Lung (tissue), 12 donors: Measurements from ENCODE around the gene RHOJ. TPM values are rescaled to one million over a fixed set of nuclear protein-coding genes. Genes with fewer than 3 reads are reported as not detected.

ENCODE experiments used
- ATAC-seq: fragments of 200-7000 bp; cut with Tn5 transposase; one replicate; pipeline ENCODE4 v1.9.1; 2020; ENCODE audit warnings: moderate number of reproducible peaks; ENCODE audit not compliant: insufficient read depth, low FRiP score
- DNase-seq, 3 donors: peaks; one replicate each; pipeline ENCODE4 v3.0.0-alpha.2; 2013 to 2017
- H3K27ac ChIP-seq, 2 donors: one replicate each; pipeline ENCODE4 v1.5.1; 2013; ENCODE audit warnings: mild to moderate bottlenecking in 2 of 2, moderate library complexity in 2 of 2, control low read depth in 1 of 2, inconsistent platforms in 1 of 2, low read depth in 1 of 2, low read length in 1 of 2
- H3K27me3 ChIP-seq, 3 donors: one replicate each; pipeline ENCODE4 v1.5.1; 2013; ENCODE audit warnings: low read length in 2 of 3; ENCODE audit not compliant: control insufficient read depth in 3 of 3, insufficient read depth in 3 of 3
- H3K36me3 ChIP-seq, 4 donors: one replicate each; pipeline ENCODE4 v1.5.1; 2013; ENCODE audit warnings: low read length in 4 of 4, mild to moderate bottlenecking in 1 of 4, moderate library complexity in 1 of 4; ENCODE audit not compliant: control insufficient read depth in 4 of 4, insufficient read depth in 4 of 4
- H3K4me1 ChIP-seq, 5 donors: one replicate each; pipeline ENCODE4 v1.5.1; 2013; ENCODE audit warnings: low read length in 5 of 5, mild to moderate bottlenecking in 2 of 5, moderate library complexity in 1 of 5; ENCODE audit not compliant: control insufficient read depth in 5 of 5, insufficient read depth in 5 of 5
- H3K4me3 ChIP-seq: one replicate; pipeline ENCODE4 v1.5.1; 2013; ENCODE audit warnings: mild to moderate bottlenecking, control low read depth, moderate library complexity
- H3K9ac ChIP-seq, 2 donors: one replicate each; pipeline ENCODE4 v1.5.1; 2013; ENCODE audit warnings: low read length in 2 of 2, control low read depth in 1 of 2; ENCODE audit not compliant: insufficient read depth in 1 of 2
- H3K9me3 ChIP-seq, 4 donors: one replicate each; pipeline ENCODE4 v1.5.1; 2013; ENCODE audit warnings: low read length in 3 of 4, mild to moderate bottlenecking in 1 of 4, moderate library complexity in 1 of 4; ENCODE audit not compliant: control insufficient read depth in 4 of 4, insufficient read depth in 3 of 4
- WGBS, 2 donors: extraction: QIAGEN DNeasy Blood & Tissue Kit; methylation state at CpG; one replicate each; pipeline ENCODE4 v1.1.7; 2013; 5-methylcytosine and 5-hydroxymethylcytosine counted together
- polyA plus RNA-seq, 2 donors: library from polyadenylated mRNA; stranded (reverse); fragments of 200-250 nt; gene quantifications; one replicate each; pipeline ENCODE4 v1.2.1, GENCODE V29; 2013
- total RNA-seq, 2 donors: library from RNA; depleted of rRNA in 1 of 2; stranded (reverse); fragments of >200 nt in 1 of 2; gene quantifications; one replicate each; pipeline ENCODE4 v1.2.1, GENCODE V29; 2014 to 2021
- TF ChIP-seq, protein P1 (sequence below): IDR thresholded peaks from 2 replicates; pipeline ENCODE4 v1.5.1; 2012; ENCODE audit warnings: mild to moderate bottlenecking; ENCODE audit errors: control extremely low read depth, extremely low read depth
- donor health status: control.
- donor health status: control.
- donor health status: Bipolar disorder and iron deficiency.
- donor health status: healthy.
- donor health status: DM: yes; HTN: yes; CAD: no.

Gene RHOJ
- total and polyA plus RNA-seq, 4 donors: 10.2 to 25.7 (median 17.8) TPM

DNA sequence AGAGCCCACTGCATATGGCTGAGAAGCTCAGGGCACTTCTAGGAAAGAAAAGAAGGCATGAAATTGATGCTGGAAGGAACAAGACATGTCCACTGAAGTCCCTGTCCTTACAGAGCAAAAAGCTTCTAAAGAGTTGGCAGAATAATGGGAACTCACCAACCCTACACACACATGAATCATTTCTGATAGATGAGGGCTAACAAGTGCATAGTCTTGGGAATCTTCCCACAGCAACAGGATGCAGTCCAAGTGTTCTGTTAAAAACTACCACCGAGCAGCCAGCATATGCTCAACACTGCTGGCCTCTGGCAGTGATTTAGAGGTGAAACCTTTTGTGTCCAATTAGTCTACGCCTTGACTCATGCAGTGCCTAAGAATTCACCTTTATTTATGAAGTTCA, 44.8 kb downstream of the RHOJ start:
- Histone ChIP-seq H3K9ac (no peak overlapping the region), H3K4me1 (peaks cover 0 to 4% (median 0%) of the 10 kb centered on the region in 5 donors), H3K9me3 (peaks cover 0 to 2% (median 0%) of the 10 kb centered on the region in 4 donors), H3K4me3 (no peak overlapping the region), H3K36me3 (peaks cover 0 to 6% (median 1%) of the 10 kb centered on the region in 4 donors), H3K27me3 (no peaks in the 10 kb centered on the region), H3K27ac (no peak overlapping the region)
- ATAC-seq: no peak
- no peak for DNase-seq
- TF ChIP-seq, protein P1, sequence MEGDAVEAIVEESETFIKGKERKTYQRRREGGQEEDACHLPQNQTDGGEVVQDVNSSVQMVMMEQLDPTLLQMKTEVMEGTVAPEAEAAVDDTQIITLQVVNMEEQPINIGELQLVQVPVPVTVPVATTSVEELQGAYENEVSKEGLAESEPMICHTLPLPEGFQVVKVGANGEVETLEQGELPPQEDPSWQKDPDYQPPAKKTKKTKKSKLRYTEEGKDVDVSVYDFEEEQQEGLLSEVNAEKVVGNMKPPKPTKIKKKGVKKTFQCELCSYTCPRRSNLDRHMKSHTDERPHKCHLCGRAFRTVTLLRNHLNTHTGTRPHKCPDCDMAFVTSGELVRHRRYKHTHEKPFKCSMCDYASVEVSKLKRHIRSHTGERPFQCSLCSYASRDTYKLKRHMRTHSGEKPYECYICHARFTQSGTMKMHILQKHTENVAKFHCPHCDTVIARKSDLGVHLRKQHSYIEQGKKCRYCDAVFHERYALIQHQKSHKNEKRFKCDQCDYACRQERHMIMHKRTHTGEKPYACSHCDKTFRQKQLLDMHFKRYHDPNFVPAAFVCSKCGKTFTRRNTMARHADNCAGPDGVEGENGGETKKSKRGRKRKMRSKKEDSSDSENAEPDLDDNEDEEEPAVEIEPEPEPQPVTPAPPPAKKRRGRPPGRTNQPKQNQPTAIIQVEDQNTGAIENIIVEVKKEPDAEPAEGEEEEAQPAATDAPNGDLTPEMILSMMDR: no peak
- WGBS, 2 donors: 68% methylated on average over 2 of the region's 2 CpGs

DNA sequence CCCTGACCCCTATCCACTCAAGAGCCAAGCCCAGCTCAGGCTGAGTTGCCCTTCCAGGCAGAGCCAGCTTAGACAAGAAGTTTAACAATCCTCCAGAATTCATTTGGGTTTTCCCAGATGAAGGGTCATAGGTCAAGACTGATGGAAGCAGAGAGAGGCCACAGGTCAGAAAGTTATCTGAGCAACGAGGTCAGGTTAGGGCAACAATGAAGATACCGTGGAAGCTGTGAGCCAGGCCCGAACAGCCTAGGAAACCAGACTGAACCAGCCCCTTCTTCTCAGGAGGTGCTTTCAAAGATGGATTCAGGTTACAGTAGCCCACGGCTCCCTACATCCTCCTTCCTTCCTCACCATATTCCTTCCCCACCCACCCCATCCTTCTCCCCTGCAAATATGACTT, 53.1 kb downstream of the RHOJ start:
- DNase-seq: no peak

DNA sequence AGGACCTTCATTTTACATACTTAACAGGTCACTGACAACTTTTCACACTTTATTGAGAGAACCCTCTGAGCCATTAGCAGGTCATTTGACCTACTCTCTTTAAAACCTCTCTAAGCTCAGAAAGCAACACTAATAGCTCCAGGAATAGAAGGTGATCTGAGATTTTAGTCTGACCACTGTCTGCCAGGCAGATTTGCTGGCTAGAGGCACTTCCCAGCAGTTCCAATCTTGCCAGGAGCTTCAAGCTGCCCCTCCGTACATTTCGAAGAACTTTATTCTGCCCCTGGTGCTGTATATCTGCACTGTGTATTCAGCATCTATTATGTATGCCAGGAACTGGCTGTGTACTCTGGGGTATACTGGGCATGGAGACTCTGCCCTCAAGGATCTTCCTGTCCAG, 58.2 kb downstream of the RHOJ start:
- Histone ChIP-seq H3K4me1 (peaks cover 0 to 4% (median 2%) of the 10 kb centered on the region in 5 donors), H3K9me3 (no peaks in the 10 kb centered on the region), H3K27me3 (no peaks in the 10 kb centered on the region), H3K9ac (no peak overlapping the region), H3K36me3 (peaks cover 0 to 4% (median 1%) of the 10 kb centered on the region in 4 donors), H3K27ac (no peak overlapping the region), H3K4me3 (no peak overlapping the region)
- TF ChIP-seq, protein P1: no peak
- DNase-seq (no peak), ATAC-seq (no peak)
- 94 to 97% methylated on average over 2 of the region's 2 CpGs for WGBS, 2 donors

More for the DNA sequence above, 53.1 kb downstream of the RHOJ start:
- no peaks in the 10 kb centered on the region for H3K4me1 ChIP-seq
- TF ChIP-seq, protein P1: no peak
- H3K36me3 ChIP-seq: peaks cover 0 to 3% (median 1%) of the 10 kb centered on the region in 4 donors
- peaks cover 0 to 2% (median 0%) of the 10 kb centered on the region in 4 donors for H3K9me3 ChIP-seq
- no peaks in the 10 kb centered on the region for H3K27me3 ChIP-seq
- H3K9ac ChIP-seq: no peak overlapping the region
- 64 to 87% methylated on average over 3 to 4 of the region's 4 CpGs for whole genome bisulfite sequencing, 2 donors
- ATAC-seq: no peak
- H3K27ac ChIP-seq: no peak overlapping the region
- H3K4me3 ChIP-seq: no peak overlapping the region

DNA sequence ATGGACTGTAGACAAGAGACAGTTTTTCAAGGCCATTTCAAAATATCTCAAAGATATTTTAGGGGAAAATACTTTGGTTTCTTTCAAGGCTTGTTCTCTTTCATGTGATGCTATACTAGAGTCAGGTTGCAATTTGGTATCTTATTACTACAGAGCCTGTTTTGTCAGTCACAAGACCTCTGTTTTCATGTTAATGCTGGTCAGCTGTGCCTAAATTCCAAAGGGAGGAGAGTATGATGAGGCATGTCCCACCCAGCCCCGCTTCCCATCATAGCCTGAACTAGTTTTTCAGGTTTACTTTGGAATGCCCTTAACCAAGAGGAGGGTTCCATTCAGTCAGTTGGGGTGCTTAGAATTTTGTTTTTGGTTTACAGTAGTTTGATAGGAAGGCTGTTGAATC, 61.9 kb downstream of the RHOJ start:
- ATAC-seq (no peak), DNase-seq (no peak)
- H3K27ac ChIP-seq: no peak overlapping the region
- TF ChIP-seq, protein P1: no peak
- H3K9ac ChIP-seq: no peak overlapping the region
- WGBS, 2 donors: 65 to 92% methylated on average over 1 of the region's 1 CpG
- no peaks in the 10 kb centered on the region for H3K9me3 ChIP-seq
- no peaks in the 10 kb centered on the region for H3K27me3 ChIP-seq
- H3K4me1 ChIP-seq: peaks cover 0 to 27% (median 6%) of the 10 kb centered on the region in 5 donors
- no peak overlapping the region for H3K4me3 ChIP-seq
- peaks cover 0 to 4% (median 1%) of the 10 kb centered on the region in 4 donors for H3K36me3 ChIP-seq
